OCI-LY7 (cell line): ENCODE measurements around the gene DNAAF8.

Experiments used
- EZH2phosphoT487 ChIP-seq: fragments of 200-600 bp; sonication (generic); IDR thresholded peaks from 2 replicates; pipeline ENCODE4 v1.6.1; 2018; ENCODE audit warnings: low read depth, borderline replicate concordance, mild to moderate bottlenecking, mixed run types, antibody characterized with exemption, low read length, moderate library complexity, mixed read lengths
- TF ChIP-seq, protein P1 (sequence below): fragments of 200-600 bp; sonication (generic); conservative IDR thresholded peaks from 2 replicates; pipeline ENCODE4 v1.5.1; 2014; ENCODE audit warnings: mild to moderate bottlenecking, antibody characterized with exemption, low read length, moderate library complexity, mixed read lengths

DNA sequence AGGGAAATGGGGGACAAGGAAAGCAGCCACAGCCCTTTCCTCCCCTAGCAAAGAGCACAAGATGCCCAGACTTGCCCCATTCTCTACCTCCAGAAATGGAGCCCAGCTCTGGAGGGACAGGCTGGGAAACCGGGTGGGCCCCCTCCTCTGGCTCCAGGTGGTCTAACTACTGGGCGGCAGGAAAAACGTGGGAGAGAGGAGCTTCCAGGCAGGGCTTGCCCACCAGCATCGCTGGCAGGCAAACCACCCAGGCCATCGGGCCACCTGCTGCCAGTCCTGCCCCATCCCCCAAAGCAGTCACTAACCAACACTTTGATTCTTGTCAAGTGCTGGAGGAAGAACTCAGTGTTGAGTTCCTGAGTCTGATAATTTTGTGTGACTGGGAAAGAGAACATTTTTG lies 15.9 kb upstream of the DNAAF8 start:
- no peak for TF ChIP-seq EZH2phosphoT487
- TF ChIP-seq, protein P1, sequence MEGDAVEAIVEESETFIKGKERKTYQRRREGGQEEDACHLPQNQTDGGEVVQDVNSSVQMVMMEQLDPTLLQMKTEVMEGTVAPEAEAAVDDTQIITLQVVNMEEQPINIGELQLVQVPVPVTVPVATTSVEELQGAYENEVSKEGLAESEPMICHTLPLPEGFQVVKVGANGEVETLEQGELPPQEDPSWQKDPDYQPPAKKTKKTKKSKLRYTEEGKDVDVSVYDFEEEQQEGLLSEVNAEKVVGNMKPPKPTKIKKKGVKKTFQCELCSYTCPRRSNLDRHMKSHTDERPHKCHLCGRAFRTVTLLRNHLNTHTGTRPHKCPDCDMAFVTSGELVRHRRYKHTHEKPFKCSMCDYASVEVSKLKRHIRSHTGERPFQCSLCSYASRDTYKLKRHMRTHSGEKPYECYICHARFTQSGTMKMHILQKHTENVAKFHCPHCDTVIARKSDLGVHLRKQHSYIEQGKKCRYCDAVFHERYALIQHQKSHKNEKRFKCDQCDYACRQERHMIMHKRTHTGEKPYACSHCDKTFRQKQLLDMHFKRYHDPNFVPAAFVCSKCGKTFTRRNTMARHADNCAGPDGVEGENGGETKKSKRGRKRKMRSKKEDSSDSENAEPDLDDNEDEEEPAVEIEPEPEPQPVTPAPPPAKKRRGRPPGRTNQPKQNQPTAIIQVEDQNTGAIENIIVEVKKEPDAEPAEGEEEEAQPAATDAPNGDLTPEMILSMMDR, result no peak
